GM12878 (cell line): ENCODE results near the gene TFAP2E. TPM values are rescaled to one million over a fixed set of nuclear protein-coding genes. Genes with fewer than 3 reads are reported as not detected.

Source experiments
- ATAC-seq: fragments of 200-7000 bp; cut with Tn5 transposase; 3 replicates; pipeline ENCODE4 v1.9.1; 2020; ENCODE audit warnings: mild to moderate bottlenecking, moderate library complexity
- BruUV-seq: library from RNA; stranded (reverse); fragments of 400-500 nt; replicated peaks from 2 replicates; lab custom pipeline; 2021; lab: Mats Ljungman, UMichigan
- CTCF ChIA-PET: fragments of 300-600 bp; sonication (Branson Sonifier 250); formaldehyde crosslinking; extraction: SDS; loops from one replicate; lab custom pipeline; 2021; ENCODE audit warnings: inconsistent platforms; lab: Yijun Ruan, JAX
- POLR2A ChIA-PET: fragments of 350-600 bp; formaldehyde crosslinking; extraction: SDS; loops from one replicate; lab custom pipeline; 2021; ENCODE audit warnings: inconsistent platforms; lab: Charles Lee
- RAD21 ChIA-PET: fragments of 300-600 bp; sonication (Branson Sonifier 250); formaldehyde crosslinking; loops from one replicate; lab custom pipeline; 2023; ENCODE audit warnings: antibody characterized with exemption; ENCODE audit not compliant: unreplicated experiment; lab: Charles Lee
- SMC1A ChIA-PET: fragments of 300-600 bp; sonication (Branson Sonifier 250); formaldehyde crosslinking; loops from one replicate; lab custom pipeline; 2023; ENCODE audit not compliant: unreplicated experiment, uncharacterized antibody; lab: Charles Lee
- DNase-seq: peaks from one replicate; pipeline ENCODE4 v3.0.0-alpha.2; 2011; ENCODE audit warnings: low read depth, low spot score
- FAIRE-seq: peaks from 3 replicates; lab custom pipeline; 2011; peaks lifted over from hg19 to GRCh38; lab: Jason Lieb, UNC
- H2AFZ ChIP-seq: 2 replicates; pipeline ENCODE4 v1.6.0; 2011; ENCODE audit warnings: low read depth, low read length, control low read depth; ENCODE audit not compliant: control insufficient read depth
- H3K27ac ChIP-seq: 2 replicates; pipeline ENCODE4 v1.5.1; 2011; ENCODE audit warnings: control low read depth; ENCODE audit not compliant: control insufficient read depth, insufficient read depth
- H3K27me3 ChIP-seq, 2 experiments: replicated peaks in 1 of 2; 2 replicates each; pipeline versions ENCODE4 v1.6.0 to v1.6.1; 2011; ENCODE audit warnings: low read length in 1 of 2; ENCODE audit not compliant: control insufficient read depth in 2 of 2, insufficient read depth in 2 of 2
- H3K36me3 ChIP-seq, 2 experiments: 2 replicates each; pipeline ENCODE4 v1.5.1; 2011; ENCODE audit warnings: low read length in 1 of 2; ENCODE audit not compliant: control insufficient read depth in 2 of 2, insufficient read depth in 2 of 2
- H3K4me1 ChIP-seq: 2 replicates; pipeline ENCODE4 v1.6.1; 2011; ENCODE audit warnings: mild to moderate bottlenecking, low read length, moderate library complexity, mixed read lengths; ENCODE audit not compliant: control insufficient read depth, insufficient read depth
- H3K4me2 ChIP-seq: 2 replicates; pipeline ENCODE4 v1.6.0; 2011; ENCODE audit warnings: control low read depth; ENCODE audit not compliant: control insufficient read depth, insufficient read depth
- H3K4me3 ChIP-seq: fragments of 200-600 bp; sonication (generic); 2 replicates; pipeline ENCODE4 v1.5.1; 2016
- H3K79me2 ChIP-seq: 2 replicates; pipeline ENCODE4 v1.6.0; 2011; ENCODE audit warnings: low read length; ENCODE audit not compliant: control insufficient read depth, insufficient read depth
- H3K9ac ChIP-seq: 2 replicates; pipeline ENCODE4 v1.8.0; 2011; ENCODE audit warnings: low read length, control low read depth, mixed read lengths; ENCODE audit not compliant: control insufficient read depth, insufficient read depth
- H3K9me3 ChIP-seq: replicated peaks from 3 replicates; pipeline ENCODE4 v1.5.1; 2011; ENCODE audit warnings: mild to moderate bottlenecking, low read length; ENCODE audit not compliant: control insufficient read depth, insufficient read depth
- H4K20me1 ChIP-seq: 2 replicates; pipeline ENCODE4 v1.6.0; 2011; ENCODE audit not compliant: control insufficient read depth, insufficient read depth
- CREM ChIP-seq: IDR thresholded peaks from 2 replicates; pipeline ENCODE4 v1.6.1; 2014; ENCODE audit warnings: antibody characterized with exemption, low read depth
- IKZF2 ChIP-seq, 2 experiments: fragments of 450-650 bp; IDR thresholded peaks; 2 replicates each; pipeline ENCODE4 v1.6.1; 2017; ENCODE audit warnings: mild to moderate bottlenecking in 2 of 2, moderate library complexity in 2 of 2
- MAX ChIP-seq: IDR thresholded peaks from 2 replicates; pipeline ENCODE4 v1.6.1; 2012; ENCODE audit warnings: low read depth, low read length, improper control_type of control experiment
- NR2F1 ChIP-seq: fragments of 450-650 bp; conservative IDR thresholded peaks from 2 replicates; pipeline ENCODE4 v1.6.1; 2017; ENCODE audit warnings: mild to moderate bottlenecking
- PML ChIP-seq: IDR thresholded peaks from 2 replicates; pipeline ENCODE4 v1.6.1; 2012; ENCODE audit warnings: low read length, inconsistent platforms
- WGBS: methylation state at CpG from one replicate; pipeline ENCODE4 v1.1.6; 2016; ENCODE audit warnings: low lambda C conversion rate; ENCODE audit not compliant: insufficient replicate concordance, insufficient coverage; ENCODE audit errors: missing lambda C conversion rate; 5-methylcytosine and 5-hydroxymethylcytosine counted together
- in situ Hi-C: fragments of 300-500 bp; cut with MboI; formaldehyde crosslinking; loops from 9 replicates; pipeline ENCODE4 v1.14.3; 2018; ENCODE audit warnings: mixed read lengths
- intact Hi-C: fragments of 100-400 bp; cut with micrococcal nuclease; formaldehyde crosslinking; loops from one replicate; pipeline ENCODE4 v1.14.2; 2022; ENCODE audit not compliant: unreplicated experiment
- polyA plus RNA-seq, 11 experiments: library from polyadenylated mRNA; depleted of rRNA in 4 of 11; unstranded in 6 of 11; stranded (reverse) in 5 of 11; fragments of >200 nt; fragmentation: Nextera tagmentation in 4 of 11; fragmentation: Illumina TruSeq in 1 of 11; extraction: Ambion mirVana in 4 of 11; extraction: Trizol in 1 of 11; gene quantifications; 1 replicate in 1 of 11; 2 replicates in 10 of 11; pipeline versions ENCODE4 v1.2.1 to v1.2.3, GENCODE V29; 2011 to 2016; ENCODE audit warnings: inconsistent platforms in 2 of 11, missing spikeins in 2 of 11, low read depth in 1 of 11
- total RNA-seq, 4 experiments: library from RNA; depleted of rRNA in 3 of 4; stranded (reverse); fragments of >200 nt in 3 of 4; fragmentation: Illumina TruSeq in 1 of 4; extraction: Trizol in 1 of 4; gene quantifications; 2 replicates each; pipeline versions ENCODE4 v1.2.1 to v1.2.3, GENCODE V29; 2013 to 2021

Gene TFAP2E
- total and polyA plus RNA-seq, 10 of the 15 experiments (the other 5 are each of a cell fraction or from before 2014, with no cell fraction given), result 0.10 to 1.1 (median 0.43) TPM

- no TSS peak for BruUV-seq
- no peak overlapping the region for H3K4me3 ChIP-seq
- no peak for DNase-seq
- POLR2A ChIA-PET, result no interaction called here
- H3K9ac ChIP-seq, result no peak overlapping the region
- SMC1A ChIA-PET, result interaction anchor here (0.6 to 2.4 kb wide), 5 partner anchors 8 to 116 kb away, joined by 3 to 6 read pairs (median 4); no protein-coding TSS in a partner anchor
- RAD21 ChIA-PET, result interaction anchor here (0.9 kb wide), 1 partner anchor 97 kb away, joined by 4 read pairs; no protein-coding TSS in a partner anchor
- peaks cover 7% of the 10 kb centered on the region; the same call in 1 of the 2 replicates for H3K4me1 ChIP-seq
- 91% methylated on average over 6 of the region's 6 CpGs for WGBS
- peaks cover 13 to 27% of the 10 kb centered on the region in 2 experiments for H3K36me3 ChIP-seq
- TF ChIP-seq NR2F1 (no peak), CREM (no peak), PML (no peak), IKZF2 (IDR thresholded peaks at IDR 0.05) (no peak), MAX (no peak)
- no peaks in the 10 kb centered on the region for H4K20me1 ChIP-seq
- ATAC-seq, result no peak
- H3K79me2 ChIP-seq, result peaks cover 4% of the 10 kb centered on the region
- CTCF ChIA-PET, result interaction anchor here (0.8 to 1.9 kb wide), 7 partner anchors 9 to 167 kb away, joined by 3 to 7 read pairs (median 4); no protein-coding TSS in a partner anchor
- no peak for FAIRE-seq
- H2AFZ ChIP-seq, result no peak overlapping the region
- in situ Hi-C loops (no loop called here), intact Hi-C loops (no loop called here)
- no peak overlapping the region for H3K4me2 ChIP-seq
- H3K27ac ChIP-seq, result no peak overlapping the region
- no peaks in the 10 kb centered on the region for H3K27me3 ChIP-seq
- no peaks in the 10 kb centered on the region for H3K9me3 ChIP-seq
These were observed 46.4 kb downstream of the TFAP2E start for GRCh38 chr1:35619237-35620121.
